Measurements from ENCODE around the gene SLC7A10. TPM values are rescaled to one million over a fixed set of nuclear protein-coding genes. Genes with fewer than 3 reads are reported as not detected.

SLC7A10 gene
- total RNA-seq, 1 donor from 2014 or later = not detected

- Histone ChIP-seq H3K27me3 (ENCODE audit: low read depth) (no peaks in the 10 kb centered on the region), H3K36me3 (peaks cover 11% of the 10 kb centered on the region), H3K27ac (replicated peaks) (no peak overlapping the region), H3K9me3 (replicated peaks) (no peaks in the 10 kb centered on the region), H3K4me3 (no peak overlapping the region), H3K4me1 (no peaks in the 10 kb centered on the region)
- intact Hi-C loops (cut with micrococcal nuclease) = no loop called here
- no peak for TF ChIP-seq CTCF (IDR thresholded peaks at IDR 0.05; ENCODE audit: borderline replicate concordance)
- DNase-seq = no peak
Measured at GRCh38 chr19:33201886-33202545, 23.6 kb downstream of the SLC7A10 start.

GRCh38 chr19:33201473-33201872 lies 24.2 kb downstream of the SLC7A10 start:
- no peak for DNase-seq
- no peaks in the 10 kb centered on the region for H3K9me3 ChIP-seq (replicated peaks)
- H3K27ac ChIP-seq (replicated peaks) = no peak overlapping the region
- no peaks in the 10 kb centered on the region for H3K27me3 ChIP-seq (ENCODE audit: low read depth)
- H3K4me1 ChIP-seq = no peaks in the 10 kb centered on the region
- intact Hi-C loops (cut with micrococcal nuclease) = no loop called here
- H3K4me3 ChIP-seq = no peak overlapping the region
- no peak for TF ChIP-seq CTCF (IDR thresholded peaks at IDR 0.05; ENCODE audit: borderline replicate concordance)
- peaks cover 7% of the 10 kb centered on the region for H3K36me3 ChIP-seq

- intact Hi-C loops (cut with micrococcal nuclease) = no loop called here
- Histone ChIP-seq H3K9me3 (replicated peaks) (no peaks in the 10 kb centered on the region), H3K4me3 (no peak overlapping the region), H3K36me3 (peaks cover 4% of the 10 kb centered on the region), H3K4me1 (peaks cover 14% of the 10 kb centered on the region), H3K27ac (replicated peaks) (no peak overlapping the region), H3K27me3 (ENCODE audit: low read depth) (peaks cover 7% of the 10 kb centered on the region)
- DNase-seq = no peak
- no peak for TF ChIP-seq CTCF (IDR thresholded peaks at IDR 0.05; ENCODE audit: borderline replicate concordance)
Measured at GRCh38 chr19:33199441-33200265, 26.0 kb downstream of the SLC7A10 start.

GRCh38 chr19:33198169-33198568 lies 27.5 kb downstream of the SLC7A10 start:
- intact Hi-C loops (cut with micrococcal nuclease) = no loop called here
- H3K27ac ChIP-seq (replicated peaks) = no peak overlapping the region
- TF ChIP-seq CTCF (IDR thresholded peaks at IDR 0.05; ENCODE audit: borderline replicate concordance) = no peak
- H3K4me1 ChIP-seq = peaks cover 14% of the 10 kb centered on the region
- H3K9me3 ChIP-seq (replicated peaks) = no peaks in the 10 kb centered on the region
- H3K4me3 ChIP-seq = no peak overlapping the region
- H3K27me3 ChIP-seq (ENCODE audit: low read depth) = peaks cover 14% of the 10 kb centered on the region
- no peak for DNase-seq
- H3K36me3 ChIP-seq = no peaks in the 10 kb centered on the region

- intact Hi-C loops (cut with micrococcal nuclease) = no loop called here
Measured at GRCh38 chr19:33197591-33198000, 28.1 kb downstream of the SLC7A10 start.

More at GRCh38 chr19:33197591-33198000, 28.1 kb downstream of the SLC7A10 start:
- no peak for TF ChIP-seq CTCF (IDR thresholded peaks at IDR 0.05; ENCODE audit: borderline replicate concordance)
- no peak for DNase-seq
- peaks cover 14% of the 10 kb centered on the region for H3K27me3 ChIP-seq (ENCODE audit: low read depth)
- peaks cover 14% of the 10 kb centered on the region for H3K4me1 ChIP-seq
- H3K9me3 ChIP-seq (replicated peaks) = no peaks in the 10 kb centered on the region
- H3K36me3 ChIP-seq = no peaks in the 10 kb centered on the region
- H3K4me3 ChIP-seq = no peak overlapping the region
- H3K27ac ChIP-seq (replicated peaks) = no peak overlapping the region
